Measurements from ENCODE around the gene TMEM208. TPM values are rescaled to one million over a fixed set of nuclear protein-coding genes. Genes with fewer than 3 reads are reported as not detected.

Gene TMEM208
- total RNA-seq, 6 experiments from 2014 or later = 50.9 to 67.8 (median 58.4) TPM

- Mint-ChIP-seq H3K36me3 (ENCODE audit: low read depth) (peaks cover 5% of the 10 kb centered on the region; the same call in 1 of the 2 replicates), H3K9me3 (no peaks in the 10 kb centered on the region), H3K4me1 (ENCODE audit: low read depth) (peaks cover 18% of the 10 kb centered on the region), H3K27me3 (ENCODE audit: insufficient read depth) (peaks cover 1% of the 10 kb centered on the region; the same call in 1 of the 2 replicates), H3K4me3 (no peak overlapping the region), H3K27ac (no peak overlapping the region)
- TF ChIP-seq CTCF (IDR thresholded peaks at IDR 0.05) = no peak
- DNase-seq = no peak
Measured at GRCh38 chr16:67254801-67255552, 28.0 kb downstream of the TMEM208 start.

- Mint-ChIP-seq H3K36me3 (ENCODE audit: low read depth) (peaks cover 5% of the 10 kb centered on the region; the same call in 1 of the 2 replicates), H3K9me3 (no peaks in the 10 kb centered on the region), H3K4me3 (no peak overlapping the region), H3K4me1 (ENCODE audit: low read depth) (peaks cover 17% of the 10 kb centered on the region), H3K27me3 (ENCODE audit: insufficient read depth) (peaks cover 1% of the 10 kb centered on the region; the same call in 1 of the 2 replicates), H3K27ac (no peak overlapping the region)
- no peak for DNase-seq
- no peak for TF ChIP-seq CTCF (IDR thresholded peaks at IDR 0.05)
Measured at GRCh38 chr16:67255553-67256221, 28.8 kb downstream of the TMEM208 start.

- DNase-seq = no peak
- H3K4me1 Mint-ChIP-seq (ENCODE audit: low read depth) = peaks cover 24% of the 10 kb centered on the region
- TF ChIP-seq CTCF (IDR thresholded peaks at IDR 0.05) = no peak
- peaks cover 3% of the 10 kb centered on the region for H3K27me3 Mint-ChIP-seq (ENCODE audit: insufficient read depth)
- H3K4me3 Mint-ChIP-seq = no peak overlapping the region
- H3K9me3 Mint-ChIP-seq = no peaks in the 10 kb centered on the region
- H3K27ac Mint-ChIP-seq = no peak overlapping the region
- H3K36me3 Mint-ChIP-seq (ENCODE audit: low read depth) = peaks cover 5% of the 10 kb centered on the region
Measured at GRCh38 chr16:67256701-67257230, 29.8 kb downstream of the TMEM208 start.

- Mint-ChIP-seq H3K27ac (peak overlapping the region; percentile 6; the same call in 1 of the 2 replicates), H3K27me3 (ENCODE audit: insufficient read depth) (peaks cover 3% of the 10 kb centered on the region), H3K4me1 (ENCODE audit: low read depth) (peaks cover 24% of the 10 kb centered on the region), H3K4me3 (no peak overlapping the region), H3K36me3 (ENCODE audit: low read depth) (peaks cover 5% of the 10 kb centered on the region), H3K9me3 (no peaks in the 10 kb centered on the region)
- DNase-seq = no peak
- no peak for TF ChIP-seq CTCF (IDR thresholded peaks at IDR 0.05)
Measured at GRCh38 chr16:67257486-67258160, 30.7 kb downstream of the TMEM208 start.

- TF ChIP-seq CTCF (IDR thresholded peaks at IDR 0.05) = no peak
- Mint-ChIP-seq H3K27me3 (ENCODE audit: insufficient read depth) (peaks cover 3% of the 10 kb centered on the region), H3K4me1 (ENCODE audit: low read depth) (peaks cover 24% of the 10 kb centered on the region), H3K27ac (no peak overlapping the region), H3K36me3 (ENCODE audit: low read depth) (peaks cover 5% of the 10 kb centered on the region), H3K9me3 (no peaks in the 10 kb centered on the region), H3K4me3 (no peak overlapping the region)
- no peak for DNase-seq
Measured at GRCh38 chr16:67258161-67258835, 31.4 kb downstream of the TMEM208 start.

All from HFFc6 (cell line).